GM10248 (cell line): ENCODE data around the gene COX14.

ENCODE experiments used
- CTCF ChIA-PET: fragments of 300-600 bp; sonication (Branson Sonifier 250); formaldehyde crosslinking; extraction: SDS; loops from one replicate; lab custom pipeline; 2021; ENCODE audit warnings: antibody characterized with exemption; lab: Yijun Ruan, JAX
- POLR2A ChIA-PET: fragments of 350-650 bp; sonication (Branson Sonifier 250); formaldehyde crosslinking; extraction: SDS; loops from one replicate; lab custom pipeline; 2020; ENCODE audit warnings: antibody characterized with exemption; lab: Yijun Ruan, JAX
- DNase-seq: peaks from one replicate; pipeline ENCODE4 v3.0.0; 2012; ENCODE audit errors: extremely low spot score
- CTCF ChIP-seq: IDR thresholded peaks from 2 replicates; pipeline ENCODE4 v1.5.1; 2012; ENCODE audit warnings: mild to moderate bottlenecking, low read depth; ENCODE audit errors: extremely low read depth, missing control alignments, control extremely low read depth

COX14 gene

GRCh38 chr12:50074936-50075807, 36.9 kb upstream of the COX14 start:
- TF ChIP-seq CTCF, result peak; percentile 94
- ChIA-PET CTCF (interaction anchor here (0.7 to 15.1 kb wide), 41 partner anchors 8 to 563 kb away, joined by 3 to 243 read pairs (median 4); partner anchors contain the start of genes ASIC1, CERS5, COX14 and GPD1), POLR2A (no interaction called here)
- peak; percentile 89 for DNase-seq

- ChIA-PET POLR2A (no interaction called here), CTCF (interaction anchor here (1.3 to 15.1 kb wide), 10 partner anchors 10 to 239 kb away, joined by 4 to 243 read pairs (median 12); partner anchors contain the start of genes COX14 and SMARCD1)
- no peak for TF ChIP-seq CTCF
- no peak for DNase-seq
These were observed 36.2 kb upstream of the COX14 start for GRCh38 chr12:50075808-50076170.

GRCh38 chr12:50077099-50077498, 34.9 kb upstream of the COX14 start:
- TF ChIP-seq CTCF, result no peak

GRCh38 chr12:50078281-50078680, 33.8 kb upstream of the COX14 start:
- ChIA-PET POLR2A (interaction anchor here (0.5 kb wide), 1 partner anchor 22 kb away, joined by 3 read pairs; no protein-coding TSS in a partner anchor), CTCF (interaction anchor here (0.8 to 15.1 kb wide), 12 partner anchors 8 to 111 kb away, joined by 3 to 243 read pairs (median 4); partner anchors contain the start of gene COX14)
- no peak for DNase-seq
- TF ChIP-seq CTCF, result no peak

More at GRCh38 chr12:50077099-50077498, 34.9 kb upstream of the COX14 start:
- no peak for DNase-seq
- CTCF ChIA-PET, result interaction anchor here (1.0 to 15.1 kb wide), 11 partner anchors 8 to 238 kb away, joined by 3 to 243 read pairs (median 5); partner anchors contain the start of genes COX14 and SMARCD1
- POLR2A ChIA-PET, result no interaction called here

- ChIA-PET POLR2A (no interaction called here), CTCF (interaction anchor here (1.3 to 4.4 kb wide), 4 partner anchors 9 to 96 kb away, joined by 3 to 22 read pairs (median 10); no protein-coding TSS in a partner anchor)
- no peak for TF ChIP-seq CTCF
- DNase-seq, result no peak
These were observed 32.3 kb upstream of the COX14 start for GRCh38 chr12:50079771-50080170.

- CTCF ChIA-PET, result interaction anchor here (1.6 to 4.4 kb wide), 2 partner anchors 11 to 233 kb away, joined by 4 to 22 read pairs; no protein-coding TSS in a partner anchor
- POLR2A ChIA-PET, result interaction anchor here (1.1 kb wide), 1 partner anchor 86 kb away, joined by 3 read pairs; the partner anchor contains the start of gene CERS5
- DNase-seq, result no peak
- no peak for TF ChIP-seq CTCF
These were observed 30.8 kb upstream of the COX14 start for GRCh38 chr12:50081096-50081808.
